Activated B cell treated with CpG ODN at 0.5 μM for 24 hours (primary cell): ENCODE measurements around the gene CCER1. TPM values are rescaled to one million over a fixed set of nuclear protein-coding genes. Genes with fewer than 3 reads are reported as not detected.

Experiments
- ATAC-seq: fragments of 200-7000 bp; cut with Tn5 transposase; one replicate; pipeline ENCODE4 v1.10.0; 2021; ENCODE audit warnings: low read depth, mild to moderate bottlenecking, moderate library complexity
- CTCF ChIA-PET: fragments of 350-600 bp; sonication (Branson Sonifier 250); formaldehyde crosslinking; loops from one replicate; lab custom pipeline; 2021; ENCODE audit warnings: antibody characterized with exemption; lab: Charles Lee
- POLR2A ChIA-PET: fragments of 350-600 bp; sonication (Branson Sonifier 250); formaldehyde crosslinking; loops from one replicate; lab custom pipeline; 2021; ENCODE audit warnings: antibody characterized with exemption; lab: Charles Lee
- DNase-seq: peaks from one replicate; pipeline ENCODE4 v3.0.0; 2022
- H3K27ac Mint-ChIP-seq: one replicate; pipeline ENCODE4 v1.8.0; 2020; ENCODE audit warnings: mixed read lengths
- H3K27me3 Mint-ChIP-seq: one replicate; pipeline ENCODE4 v1.8.0; 2021; ENCODE audit warnings: mixed read lengths
- H3K36me3 Mint-ChIP-seq: one replicate; pipeline ENCODE4 v1.8.0; 2021; ENCODE audit warnings: low read depth, mixed read lengths
- H3K4me1 Mint-ChIP-seq: one replicate; pipeline ENCODE4 v1.8.0; 2021; ENCODE audit warnings: mixed read lengths
- H3K4me3 Mint-ChIP-seq: one replicate; pipeline ENCODE4 v1.8.0; 2020; ENCODE audit warnings: mild to moderate bottlenecking, mixed read lengths
- H3K9me3 Mint-ChIP-seq: one replicate; pipeline ENCODE4 v1.8.0; 2020; ENCODE audit warnings: mixed read lengths
- intact Hi-C: fragments of 100-400 bp; cut with micrococcal nuclease; formaldehyde crosslinking; loops from one replicate; pipeline ENCODE4 v1.15.1; 2024
- total RNA-seq: library from RNA; stranded (reverse); gene quantifications from 2 replicates; pipeline ENCODE4 v1.2.3, GENCODE V29; 2022
- TF ChIP-seq, protein P1 (sequence below): fragments of 200-600 bp; IDR thresholded peaks from one replicate; pipeline ENCODE4 v1.8.0; 2022; ENCODE audit warnings: antibody characterized with exemption, mild to moderate bottlenecking

The CCER1 gene
- total RNA-seq, 1 donor from 2014 or later = not detected

DNA sequence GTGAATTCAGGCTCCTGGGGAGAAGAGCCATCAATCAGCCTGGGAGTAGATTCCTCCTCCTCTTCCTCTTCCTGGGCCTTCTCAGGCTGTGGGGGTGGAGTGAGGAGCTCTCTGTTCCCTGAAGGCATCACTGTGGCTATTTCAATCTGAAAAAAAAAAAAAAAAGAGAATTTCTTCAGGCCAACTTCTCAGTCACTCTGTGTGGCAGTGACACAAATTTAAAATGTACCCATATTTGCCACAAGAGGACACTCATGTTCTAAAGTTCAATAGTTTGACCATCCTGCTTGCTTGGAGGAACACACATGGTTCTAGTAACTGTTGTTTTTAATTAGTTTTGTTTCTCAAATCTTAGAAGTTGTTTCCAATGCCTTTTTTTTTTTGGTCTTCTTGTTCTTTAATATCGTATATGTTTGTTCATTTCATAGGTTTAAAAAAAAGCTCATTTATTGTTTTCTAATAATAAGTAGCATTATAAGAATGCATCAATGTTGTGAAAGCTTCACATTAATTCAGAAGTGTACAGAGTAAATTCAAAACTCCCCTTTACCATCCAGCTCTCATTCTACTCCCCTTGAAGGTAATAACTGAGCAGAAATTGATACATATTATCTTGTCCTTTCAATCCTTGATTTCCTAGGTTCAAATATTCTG is 23.3 kb upstream of the CCER1 start:
- H3K9me3 Mint-ChIP-seq = no peaks in the 10 kb centered on the region
- intact Hi-C loops = loop anchor here (1.0 kb wide), 3 partner anchors 348 to 1672 kb away; no protein-coding TSS in a partner anchor

DNA sequence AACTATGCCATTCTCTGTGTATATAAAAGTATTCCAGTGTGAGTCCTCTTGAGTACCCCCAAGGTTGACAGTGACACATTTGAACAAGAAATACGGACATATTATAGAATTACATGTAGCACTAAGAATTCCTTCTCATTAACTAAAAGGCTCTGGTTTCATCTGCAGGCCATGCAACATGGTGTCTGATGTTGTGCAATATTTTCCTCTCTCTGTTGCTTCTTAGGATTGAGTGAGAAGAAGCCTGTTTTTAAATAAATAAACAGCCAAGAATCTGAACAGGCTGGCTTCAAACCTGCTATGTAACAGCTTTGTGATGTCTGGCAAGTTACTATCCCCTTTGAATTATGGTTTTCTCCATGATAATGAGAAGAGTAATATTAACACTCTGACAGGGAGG is 22.2 kb upstream of the CCER1 start:
- H3K4me3 Mint-ChIP-seq = no peak overlapping the region
- no peak for DNase-seq
- no peak for ATAC-seq
- TF ChIP-seq, protein P1, sequence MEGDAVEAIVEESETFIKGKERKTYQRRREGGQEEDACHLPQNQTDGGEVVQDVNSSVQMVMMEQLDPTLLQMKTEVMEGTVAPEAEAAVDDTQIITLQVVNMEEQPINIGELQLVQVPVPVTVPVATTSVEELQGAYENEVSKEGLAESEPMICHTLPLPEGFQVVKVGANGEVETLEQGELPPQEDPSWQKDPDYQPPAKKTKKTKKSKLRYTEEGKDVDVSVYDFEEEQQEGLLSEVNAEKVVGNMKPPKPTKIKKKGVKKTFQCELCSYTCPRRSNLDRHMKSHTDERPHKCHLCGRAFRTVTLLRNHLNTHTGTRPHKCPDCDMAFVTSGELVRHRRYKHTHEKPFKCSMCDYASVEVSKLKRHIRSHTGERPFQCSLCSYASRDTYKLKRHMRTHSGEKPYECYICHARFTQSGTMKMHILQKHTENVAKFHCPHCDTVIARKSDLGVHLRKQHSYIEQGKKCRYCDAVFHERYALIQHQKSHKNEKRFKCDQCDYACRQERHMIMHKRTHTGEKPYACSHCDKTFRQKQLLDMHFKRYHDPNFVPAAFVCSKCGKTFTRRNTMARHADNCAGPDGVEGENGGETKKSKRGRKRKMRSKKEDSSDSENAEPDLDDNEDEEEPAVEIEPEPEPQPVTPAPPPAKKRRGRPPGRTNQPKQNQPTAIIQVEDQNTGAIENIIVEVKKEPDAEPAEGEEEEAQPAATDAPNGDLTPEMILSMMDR = no peak
- ChIA-PET POLR2A (no interaction called here), CTCF (interaction anchor here (1.1 kb wide), 1 partner anchor 131 kb away, joined by 3 read pairs; no protein-coding TSS in a partner anchor)
- H3K36me3 Mint-ChIP-seq = no peaks in the 10 kb centered on the region
- H3K4me1 Mint-ChIP-seq = no peaks in the 10 kb centered on the region
- intact Hi-C loops = no loop called here
- no peak overlapping the region for H3K27ac Mint-ChIP-seq
- peaks cover 3% of the 10 kb centered on the region for H3K27me3 Mint-ChIP-seq
- H3K9me3 Mint-ChIP-seq = no peaks in the 10 kb centered on the region

More for the DNA sequence above, 23.3 kb upstream of the CCER1 start:
- TF ChIP-seq, protein P1 = no peak
- ChIA-PET POLR2A (no interaction called here), CTCF (interaction anchor here (0.7 to 1.2 kb wide), 3 partner anchors 130 to 352 kb away, joined by 3 to 6 read pairs (median 3); no protein-coding TSS in a partner anchor)
- H3K27me3 Mint-ChIP-seq = peaks cover 8% of the 10 kb centered on the region
- H3K36me3 Mint-ChIP-seq = no peaks in the 10 kb centered on the region
- no peak overlapping the region for H3K4me3 Mint-ChIP-seq
- DNase-seq (no peak), ATAC-seq (no peak)
- no peaks in the 10 kb centered on the region for H3K4me1 Mint-ChIP-seq
- no peak overlapping the region for H3K27ac Mint-ChIP-seq

DNA sequence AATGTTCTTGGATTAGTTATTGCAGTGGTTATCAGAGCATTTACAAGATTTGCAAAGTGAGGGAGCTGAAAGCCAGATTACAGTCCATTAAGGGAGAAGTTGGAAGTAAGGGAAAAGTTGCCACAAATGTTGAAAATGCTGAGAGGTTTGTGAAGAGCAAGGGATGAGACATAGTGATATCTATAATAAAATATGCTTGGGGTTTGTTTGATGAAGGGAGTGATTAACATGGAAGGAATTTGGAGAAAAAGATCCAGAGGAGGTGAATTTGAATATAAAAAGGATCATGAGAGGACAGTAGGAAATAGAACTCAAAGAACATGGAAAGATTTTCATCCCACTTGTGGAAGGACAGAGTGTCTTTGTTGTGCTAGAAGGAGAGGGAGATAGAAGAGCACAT is 19.3 kb upstream of the CCER1 start:
- Mint-ChIP-seq H3K4me3 (no peak overlapping the region), H3K27me3 (peaks cover 8% of the 10 kb centered on the region), H3K27ac (no peak overlapping the region), H3K9me3 (no peaks in the 10 kb centered on the region), H3K36me3 (no peaks in the 10 kb centered on the region), H3K4me1 (no peaks in the 10 kb centered on the region)
- intact Hi-C loops = no loop called here
- ATAC-seq = no peak
- no peak for DNase-seq
- ChIA-PET POLR2A (no interaction called here), CTCF (no interaction called here)
- TF ChIP-seq, protein P1 = no peak

DNA sequence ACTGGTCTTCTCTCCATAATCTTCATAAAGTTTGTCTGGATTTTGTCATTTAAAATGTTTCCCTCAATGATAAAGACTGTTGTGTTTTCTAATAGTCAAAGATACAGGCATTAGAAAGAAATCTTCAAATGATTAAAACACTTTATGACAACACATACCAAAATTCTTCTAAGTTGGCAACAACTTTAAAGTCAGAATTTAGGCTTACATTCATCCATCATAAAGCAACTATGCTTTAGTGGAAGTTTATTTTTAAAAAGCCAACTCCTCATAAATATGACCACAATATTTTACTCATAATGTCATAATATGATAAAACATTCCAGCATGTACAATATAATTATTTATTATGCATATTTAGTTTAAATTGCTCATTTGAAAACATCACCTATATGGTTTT is 17.2 kb upstream of the CCER1 start:
- Mint-ChIP-seq H3K27me3 (peaks cover 10% of the 10 kb centered on the region), H3K36me3 (no peaks in the 10 kb centered on the region), H3K9me3 (no peaks in the 10 kb centered on the region), H3K4me3 (no peak overlapping the region), H3K27ac (no peak overlapping the region), H3K4me1 (no peaks in the 10 kb centered on the region)
- TF ChIP-seq, protein P1 = no peak
- POLR2A ChIA-PET = no interaction called here
- DNase-seq = no peak
- CTCF ChIA-PET = no interaction called here
- no peak for ATAC-seq
- intact Hi-C loops = no loop called here

DNA sequence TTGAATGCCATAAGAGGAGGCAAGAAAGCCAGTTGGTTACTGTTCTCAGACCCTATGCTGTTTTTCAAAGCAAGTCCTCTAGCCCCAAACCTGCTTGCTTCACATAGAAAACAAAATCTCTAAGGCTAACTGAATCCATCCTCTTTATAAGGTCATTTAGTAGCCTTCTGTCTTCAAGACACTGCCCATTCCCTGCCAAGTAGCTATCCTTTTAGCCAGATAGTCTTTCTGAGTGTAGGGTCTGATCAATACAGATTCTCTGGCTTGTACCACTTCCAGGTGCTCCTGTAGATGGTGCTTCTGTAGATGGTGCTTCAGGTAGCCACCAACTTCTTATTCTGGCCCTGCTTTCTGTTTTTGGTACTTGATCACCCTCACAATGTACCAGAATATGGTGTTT is 15.9 kb upstream of the CCER1 start:
- H3K4me1 Mint-ChIP-seq = no peaks in the 10 kb centered on the region
- ChIA-PET CTCF (no interaction called here), POLR2A (no interaction called here)
- TF ChIP-seq, protein P1 = no peak
- H3K9me3 Mint-ChIP-seq = no peaks in the 10 kb centered on the region
- H3K36me3 Mint-ChIP-seq = no peaks in the 10 kb centered on the region
- H3K27ac Mint-ChIP-seq = no peak overlapping the region
- DNase-seq (no peak), ATAC-seq (no peak)
- intact Hi-C loops = no loop called here
- peaks cover 12% of the 10 kb centered on the region for H3K27me3 Mint-ChIP-seq
- H3K4me3 Mint-ChIP-seq = no peak overlapping the region
